Measurements from ENCODE around the gene HSP90AA1. TPM values are rescaled to one million over a fixed set of nuclear protein-coding genes. Genes with fewer than 3 reads are reported as not detected.
"Not testable (repeated sequence)": the region's sequence is repeated elsewhere in the genome, so short reads cannot be mapped to it uniquely, and the experiment has no call there.

Gene HSP90AA1
- total RNA-seq, 1 donor from 2014 or later, result 1,216 TPM

- Mint-ChIP-seq H3K9me3 (no peaks in the 10 kb centered on the region), H3K27ac (no peak overlapping the region), H3K36me3 (ENCODE audit: low read depth) (peaks cover 27% of the 10 kb centered on the region), H3K27me3 (no peaks in the 10 kb centered on the region), H3K4me1 (peaks cover 4% of the 10 kb centered on the region), H3K4me3 (no peak overlapping the region)
- intact Hi-C loops (cut with micrococcal nuclease), result no loop called here
- DNase-seq, result no peak
These were observed 12.4 kb downstream of the HSP90AA1 start for GRCh38 chr14:102074415-102074964.

- Mint-ChIP-seq H3K9me3 (no peaks in the 10 kb centered on the region), H3K27ac (no peak overlapping the region), H3K4me3 (no peak overlapping the region), H3K27me3 (no peaks in the 10 kb centered on the region), H3K4me1 (peaks cover 3% of the 10 kb centered on the region), H3K36me3 (ENCODE audit: low read depth) (peaks cover 11% of the 10 kb centered on the region)
- DNase-seq, result no peak
- intact Hi-C loops (cut with micrococcal nuclease), result no loop called here
These were observed 15.4 kb downstream of the HSP90AA1 start for GRCh38 chr14:102071283-102071998.

- Mint-ChIP-seq H3K4me1 (peaks cover 2% of the 10 kb centered on the region), H3K4me3 (no peak overlapping the region), H3K27ac (no peak overlapping the region), H3K36me3 (ENCODE audit: low read depth) (no peaks in the 10 kb centered on the region), H3K27me3 (no peaks in the 10 kb centered on the region), H3K9me3 (no peaks in the 10 kb centered on the region)
- no peak for DNase-seq
- intact Hi-C loops (cut with micrococcal nuclease), result no loop called here
These were observed 20.8 kb downstream of the HSP90AA1 start for GRCh38 chr14:102066041-102066451.

GRCh38 chr14:102064590-102064989 lies 22.3 kb downstream of the HSP90AA1 start:
- H3K9me3 Mint-ChIP-seq; intact Hi-C loops (cut with micrococcal nuclease); DNase-seq; H3K4me1 Mint-ChIP-seq; H3K4me3 Mint-ChIP-seq; H3K36me3 Mint-ChIP-seq (ENCODE audit: low read depth); H3K27ac Mint-ChIP-seq; H3K27me3 Mint-ChIP-seq: not testable (repeated sequence)

- no peak for DNase-seq
- Mint-ChIP-seq H3K4me3 (no peak overlapping the region), H3K27ac (no peak overlapping the region), H3K36me3 (ENCODE audit: low read depth) (no peaks in the 10 kb centered on the region), H3K27me3 (no peaks in the 10 kb centered on the region), H3K9me3 (no peaks in the 10 kb centered on the region), H3K4me1 (peaks cover 2% of the 10 kb centered on the region)
- intact Hi-C loops (cut with micrococcal nuclease), result loop anchor here (1.0 kb wide), 1 partner anchor 32 kb away; no protein-coding TSS in a partner anchor
These were observed 22.9 kb downstream of the HSP90AA1 start for GRCh38 chr14:102063808-102064429.

GRCh38 chr14:102063109-102063807 lies 23.6 kb downstream of the HSP90AA1 start:
- DNase-seq, result peak; percentile 87
- Mint-ChIP-seq H3K4me1 (peaks cover 2% of the 10 kb centered on the region), H3K27ac (no peak overlapping the region), H3K9me3 (no peaks in the 10 kb centered on the region), H3K36me3 (ENCODE audit: low read depth) (no peaks in the 10 kb centered on the region), H3K4me3 (no peak overlapping the region), H3K27me3 (no peaks in the 10 kb centered on the region)
- intact Hi-C loops (cut with micrococcal nuclease), result loop anchor here (1.0 kb wide), 1 partner anchor 33 kb away; no protein-coding TSS in a partner anchor

- no peak for DNase-seq
- Mint-ChIP-seq H3K36me3 (ENCODE audit: low read depth) (peaks cover 3% of the 10 kb centered on the region), H3K4me1 (no peaks in the 10 kb centered on the region), H3K27me3 (no peaks in the 10 kb centered on the region), H3K9me3 (no peaks in the 10 kb centered on the region), H3K27ac (no peak overlapping the region), H3K4me3 (no peak overlapping the region)
- intact Hi-C loops (cut with micrococcal nuclease), result no loop called here
These were observed 27.9 kb downstream of the HSP90AA1 start for GRCh38 chr14:102058961-102059360.

- intact Hi-C loops (cut with micrococcal nuclease), result no loop called here
- no peaks in the 10 kb centered on the region for H3K4me1 Mint-ChIP-seq
- DNase-seq, result no peak
- H3K36me3 Mint-ChIP-seq (ENCODE audit: low read depth), result peaks cover 5% of the 10 kb centered on the region
- no peaks in the 10 kb centered on the region for H3K9me3 Mint-ChIP-seq
- H3K27me3 Mint-ChIP-seq, result no peaks in the 10 kb centered on the region
- no peak overlapping the region for H3K4me3 Mint-ChIP-seq
- no peak overlapping the region for H3K27ac Mint-ChIP-seq
These were observed 28.7 kb downstream of the HSP90AA1 start for GRCh38 chr14:102058146-102058545.

GRCh38 chr14:102057480-102058114 lies 29.2 kb downstream of the HSP90AA1 start:
- H3K4me1 Mint-ChIP-seq, result no peaks in the 10 kb centered on the region
- DNase-seq, result no peak
- no peak overlapping the region for H3K27ac Mint-ChIP-seq
- no peak overlapping the region for H3K4me3 Mint-ChIP-seq
- no peaks in the 10 kb centered on the region for H3K27me3 Mint-ChIP-seq
- intact Hi-C loops (cut with micrococcal nuclease), result no loop called here
- H3K9me3 Mint-ChIP-seq, result no peaks in the 10 kb centered on the region
- H3K36me3 Mint-ChIP-seq (ENCODE audit: low read depth), result peaks cover 7% of the 10 kb centered on the region

- Mint-ChIP-seq H3K27ac (no peak overlapping the region), H3K36me3 (ENCODE audit: low read depth) (peaks cover 10% of the 10 kb centered on the region), H3K27me3 (no peaks in the 10 kb centered on the region), H3K4me3 (no peak overlapping the region), H3K9me3 (no peaks in the 10 kb centered on the region), H3K4me1 (no peaks in the 10 kb centered on the region)
- intact Hi-C loops (cut with micrococcal nuclease), result no loop called here
- DNase-seq, result no peak
These were observed 30.0 kb downstream of the HSP90AA1 start for GRCh38 chr14:102056694-102057442.

GRCh38 chr14:102055181-102055901 lies 31.5 kb downstream of the HSP90AA1 start:
- H3K4me3 Mint-ChIP-seq, result no peak overlapping the region
- no peak overlapping the region for H3K27ac Mint-ChIP-seq
- intact Hi-C loops (cut with micrococcal nuclease), result no loop called here
- DNase-seq, result no peak
- H3K9me3 Mint-ChIP-seq, result no peaks in the 10 kb centered on the region
- H3K36me3 Mint-ChIP-seq (ENCODE audit: low read depth), result peaks cover 15% of the 10 kb centered on the region
- H3K4me1 Mint-ChIP-seq, result no peaks in the 10 kb centered on the region
- H3K27me3 Mint-ChIP-seq, result no peaks in the 10 kb centered on the region

GRCh38 chr14:102052522-102052921 lies 34.3 kb downstream of the HSP90AA1 start:
- intact Hi-C loops (cut with micrococcal nuclease), result no loop called here
- Mint-ChIP-seq H3K4me3 (no peak overlapping the region), H3K27me3 (no peaks in the 10 kb centered on the region), H3K36me3 (ENCODE audit: low read depth) (peaks cover 35% of the 10 kb centered on the region), H3K9me3 (no peaks in the 10 kb centered on the region), H3K27ac (no peak overlapping the region), H3K4me1 (no peaks in the 10 kb centered on the region)
- DNase-seq, result no peak

GRCh38 chr14:102050625-102051024 lies 36.2 kb downstream of the HSP90AA1 start:
- no peak overlapping the region for H3K4me3 Mint-ChIP-seq
- intact Hi-C loops (cut with micrococcal nuclease), result no loop called here
- H3K9me3 Mint-ChIP-seq, result no peaks in the 10 kb centered on the region
- no peaks in the 10 kb centered on the region for H3K27me3 Mint-ChIP-seq
- H3K4me1 Mint-ChIP-seq, result peaks cover 3% of the 10 kb centered on the region
- no peak overlapping the region for H3K27ac Mint-ChIP-seq
- H3K36me3 Mint-ChIP-seq (ENCODE audit: low read depth), result peaks cover 41% of the 10 kb centered on the region
- no peak for DNase-seq
